Adrenal gland (tissue), 12 donors: Measurements from ENCODE around the gene PARP12. TPM values are rescaled to one million over a fixed set of nuclear protein-coding genes. Genes with fewer than 3 reads are reported as not detected.

ENCODE experiments used
- DNase-seq, 7 donors: peaks; one replicate each; pipeline ENCODE4 v3.0.0-alpha.2; 2019 to 2020
- H3K27ac ChIP-seq, 5 donors: fragments of 200-600 bp; sonication (generic) in 4 of 5; 1 replicate in 3 of 5; 2 replicates in 2 of 5; pipeline versions ENCODE4 v1.5.1 to v1.8.0; 2016 to 2020; ENCODE audit warnings: mild to moderate bottlenecking in 1 of 5
- H3K27me3 ChIP-seq: fragments of 200-600 bp; 2 replicates; pipeline ENCODE4 v1.8.0; 2021
- H3K36me3 ChIP-seq, 2 donors: fragments of 200-600 bp; replicated peaks in 1 of 2; 1 replicate in 1 of 2; 2 replicates in 1 of 2; pipeline versions ENCODE4 v1.5.1 to v1.8.0; 2018 to 2022
- H3K4me1 ChIP-seq, 2 donors: fragments of 200-600 bp; replicated peaks in 1 of 2; 1 replicate in 1 of 2; 2 replicates in 1 of 2; pipeline versions ENCODE4 v1.5.1 to v1.8.0; 2018 to 2021
- H3K4me3 ChIP-seq, 4 donors: fragments of 200-600 bp; sonication (generic) in 3 of 4; one replicate each; pipeline ENCODE4 v1.5.1; 2016 to 2018
- H3K9me3 ChIP-seq, 3 donors: fragments of 200-600 bp; sonication (generic) in 1 of 3; replicated peaks in 1 of 3; 1 replicate in 2 of 3; 2 replicates in 1 of 3; pipeline versions ENCODE4 v1.5.1 to v1.8.0; 2016 to 2021
- CTCF ChIP-seq, 6 experiments: fragments of 450-650 bp in 4 of 6; fragments of 200-600 bp in 2 of 6; sonication (generic) in 1 of 6; IDR thresholded peaks; 1 replicate in 5 of 6; 2 replicates in 1 of 6; pipeline versions ENCODE4 v1.5.1 to v1.8.0; 2016 to 2021; ENCODE audit warnings: antibody characterized with exemption in 6 of 6, mild to moderate bottlenecking in 2 of 6, moderate library complexity in 1 of 6
- POLR2A ChIP-seq, 2 donors: fragments of 450-650 bp; IDR thresholded peaks; one replicate each; pipeline ENCODE4 v1.6.1; 2017; ENCODE audit warnings: antibody characterized with exemption in 2 of 2, mild to moderate bottlenecking in 2 of 2, moderate library complexity in 1 of 2
- WGBS, 4 donors: extraction: QIAGEN DNeasy Blood & Tissue Kit in 2 of 4; methylation state at CpG; one replicate each; pipeline versions ENCODE4 v1.1.5 to v1.1.7; 2013 to 2017; 5-methylcytosine and 5-hydroxymethylcytosine counted together
- intact Hi-C, 2 donors: fragments of 100-400 bp; cut with DNase I; formaldehyde crosslinking; loops; one replicate each; pipeline versions ENCODE4 v1.14.1 to v1.15.0; 2022 to 2023
- polyA plus RNA-seq, 3 donors: library from polyadenylated mRNA; stranded (reverse); fragments of 200-250 nt in 2 of 3; fragments of 350-450 nt in 1 of 3; fragmentation: Illumina TruSeq in 1 of 3; extraction: RNeasy Lipid Tissue Mini Kit (QIAGEN cat#74804) in 1 of 3; gene quantifications; one replicate each; pipeline ENCODE4 v1.2.3, GENCODE V29; 2013 to 2014
- total RNA-seq, 9 donors: library from RNA; depleted of rRNA in 4 of 9; stranded (reverse); fragments of >200 nt in 4 of 9; fragments of 120-200 nt in 1 of 9; fragmentation: NEBNext Ultra II Directional in 1 of 9; extraction: Animal tissue kit (Norgen Biotek cat#: 25700) in 1 of 9; gene quantifications; one replicate each; pipeline versions ENCODE4 v1.1.0 to v1.2.4, GENCODE V29; 2013 to 2023
- donor health status: healthy with polysubstance abuse.
- donor health status: Bipolar disorder and iron deficiency.
- donor health status: DM: yes; HTN: yes; CAD: no.
- donor health status: DM: no; HTN: no; CAD: no.
- donor health status: DM: no; HTN: no; CAD: no.
- donor health status: DM: yes; HTN: yes; CAD: no.

Gene PARP12
- total and polyA plus RNA-seq, 12 donors: 11.5 to 49.4 (median 24.1) TPM

GRCh38 chr7:140007051-140007690 is 55.6 kb downstream of the PARP12 start:
- H3K4me1 ChIP-seq: no peaks in the 10 kb centered on the region
- no peaks in the 10 kb centered on the region for H3K36me3 ChIP-seq
- TF ChIP-seq POLR2A (IDR thresholded peaks at IDR 0.05) (no peak), CTCF (IDR thresholded peaks at IDR 0.05) (no peak)
- H3K27me3 ChIP-seq: no peaks in the 10 kb centered on the region
- H3K9me3 ChIP-seq: no peaks in the 10 kb centered on the region
- no peak overlapping the region for H3K4me3 ChIP-seq
- WGBS, 4 donors: 83 to 90% (median 85%) methylated on average over 8 to 11 of the region's 11 CpGs
- intact Hi-C loops: loop anchor here in 1 of 2 donors (10.0 kb wide), 1 partner anchor 512 kb away; no protein-coding TSS in a partner anchor
- H3K27ac ChIP-seq: no peak overlapping the region
- DNase-seq: no peak

DNA sequence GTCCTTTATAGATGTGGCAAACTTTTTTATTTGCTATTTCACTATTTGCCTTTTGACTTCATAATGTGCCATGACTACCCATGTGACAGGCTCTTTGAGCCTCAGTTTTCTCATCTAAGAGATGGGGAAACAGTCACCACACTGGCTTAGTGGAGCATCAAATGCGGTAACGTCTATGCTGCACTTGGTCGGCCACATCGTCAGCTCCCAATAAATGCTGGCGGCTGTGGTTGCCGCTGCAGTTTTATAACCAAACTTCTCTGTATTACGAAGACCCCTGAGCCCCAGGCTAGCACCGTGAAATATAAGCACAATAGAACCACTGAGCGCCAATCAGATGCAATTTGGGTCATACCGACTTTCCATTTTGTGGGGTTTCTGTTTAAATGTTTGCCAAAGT is 56.2 kb downstream of the PARP12 start:
- Histone ChIP-seq H3K9me3 (no peaks in the 10 kb centered on the region), H3K27ac (no peak overlapping the region), H3K36me3 (no peaks in the 10 kb centered on the region), H3K27me3 (no peaks in the 10 kb centered on the region), H3K4me3 (no peak overlapping the region), H3K4me1 (no peaks in the 10 kb centered on the region)
- no peak for TF ChIP-seq POLR2A (IDR thresholded peaks at IDR 0.05)
- TF ChIP-seq CTCF (IDR thresholded peaks at IDR 0.05): no peak
- 94 to 98% (median 97%) methylated on average over 10 of the region's 10 CpGs for WGBS, 4 donors
- DNase-seq: no peak
- intact Hi-C loops: loop anchor here in 1 of 2 donors (10.0 kb wide), 1 partner anchor 512 kb away; no protein-coding TSS in a partner anchor

- peak in 4 of 7 donors; percentile 30 to 60 (median 40) for DNase-seq
- H3K27ac ChIP-seq: no peak overlapping the region
- WGBS, 4 donors: 49 to 85% (median 64%) methylated on average over 8 to 13 of the region's 13 CpGs
- TF ChIP-seq CTCF (IDR thresholded peaks at IDR 0.05) (peak in 3 of 6 experiments; percentile 18 to 22 (median 20)), POLR2A (IDR thresholded peaks at IDR 0.05) (no peak)
- intact Hi-C loops: loop anchor here in 1 of 2 donors (10.0 kb wide), 1 partner anchor 511 kb away; no protein-coding TSS in a partner anchor
- H3K9me3 ChIP-seq: no peaks in the 10 kb centered on the region
- no peaks in the 10 kb centered on the region for H3K36me3 ChIP-seq
- H3K27me3 ChIP-seq: no peaks in the 10 kb centered on the region
- H3K4me1 ChIP-seq: no peaks in the 10 kb centered on the region
- no peak overlapping the region for H3K4me3 ChIP-seq
Observed at GRCh38 chr7:140005754-140006503, 56.8 kb downstream of the PARP12 start.

- intact Hi-C loops: loop anchor here in 1 of 2 donors (10.0 kb wide), 1 partner anchor 511 kb away; no protein-coding TSS in a partner anchor
- no peak overlapping the region for H3K4me3 ChIP-seq
- no peak overlapping the region for H3K27ac ChIP-seq
- DNase-seq: no peak
- TF ChIP-seq CTCF (IDR thresholded peaks at IDR 0.05) (no peak), POLR2A (IDR thresholded peaks at IDR 0.05) (no peak)
- H3K27me3 ChIP-seq: no peaks in the 10 kb centered on the region
- no peaks in the 10 kb centered on the region for H3K36me3 ChIP-seq
- WGBS, 4 donors: 79 to 96% (median 86%) methylated on average over 7 of the region's 7 CpGs
- H3K4me1 ChIP-seq: no peaks in the 10 kb centered on the region
- H3K9me3 ChIP-seq: no peaks in the 10 kb centered on the region
Observed at GRCh38 chr7:140005341-140005740, 57.4 kb downstream of the PARP12 start.
